ENCODE results near the gene SLC35F1. TPM values are rescaled to one million over a fixed set of nuclear protein-coding genes. Genes with fewer than 3 reads are reported as not detected.

Gene SLC35F1
- total and polyA plus RNA-seq, 2 experiments from 2014 or later = 0.04 to 0.43 TPM

GRCh38 chr6:118318648-118319047 lies 411.6 kb downstream of the SLC35F1 start:
- no peak overlapping the region for H3K27ac ChIP-seq
- no peak for TF ChIP-seq CTCF (IDR thresholded peaks at IDR 0.05; ENCODE audit: poor library complexity)
- TF ChIP-seq EZH2 (IDR thresholded peaks at IDR 0.05; ENCODE audit: borderline replicate concordance) = no peak
- no peak for TF ChIP-seq EZH2phosphoT487 (IDR thresholded peaks at IDR 0.05; ENCODE audit: low read depth, severe bottlenecking, unreplicated experiment)
- WGBS (ENCODE audit: low lambda C conversion rate, missing lambda C conversion rate) = 62% methylated on average over 3 of the region's 3 CpGs
- H3K79me2 ChIP-seq = no peaks in the 10 kb centered on the region
- no peak overlapping the region for H3K4me3 ChIP-seq
- H2AFZ ChIP-seq = no peak overlapping the region
- no peaks in the 10 kb centered on the region for H3K4me1 ChIP-seq (ENCODE audit: insufficient read depth)
- no peaks in the 10 kb centered on the region for H3K36me3 ChIP-seq (replicated peaks; ENCODE audit: insufficient read depth, low read depth)
- DNase-seq (ENCODE audit: low spot score) = no peak
- H4K20me1 ChIP-seq (ENCODE audit: insufficient read depth, poor library complexity, severe bottlenecking) = no peaks in the 10 kb centered on the region
- no peaks in the 10 kb centered on the region for H3K27me3 ChIP-seq
- H3K4me2 ChIP-seq = no peak overlapping the region
- H3K9me3 ChIP-seq (ENCODE audit: low read depth) = no peaks in the 10 kb centered on the region
- H3K9me2 ChIP-seq (replicated peaks; ENCODE audit: insufficient read depth) = no peaks in the 10 kb centered on the region

- no peaks in the 10 kb centered on the region for H3K27me3 ChIP-seq
- no peak overlapping the region for H3K4me2 ChIP-seq
- no peak overlapping the region for H3K4me3 ChIP-seq
- TF ChIP-seq EZH2phosphoT487 (IDR thresholded peaks at IDR 0.05; ENCODE audit: low read depth, severe bottlenecking, unreplicated experiment) (no peak), CTCF (IDR thresholded peaks at IDR 0.05; ENCODE audit: poor library complexity) (no peak), EZH2 (IDR thresholded peaks at IDR 0.05; ENCODE audit: borderline replicate concordance) (no peak)
- no peaks in the 10 kb centered on the region for H4K20me1 ChIP-seq (ENCODE audit: insufficient read depth, poor library complexity, severe bottlenecking)
- H3K9me3 ChIP-seq (ENCODE audit: low read depth) = no peaks in the 10 kb centered on the region
- no peaks in the 10 kb centered on the region for H3K79me2 ChIP-seq
- H3K4me1 ChIP-seq (ENCODE audit: insufficient read depth) = no peaks in the 10 kb centered on the region
- H3K36me3 ChIP-seq (replicated peaks; ENCODE audit: insufficient read depth, low read depth) = no peaks in the 10 kb centered on the region
- 85% methylated on average over 3 of the region's 3 CpGs for WGBS (ENCODE audit: low lambda C conversion rate, missing lambda C conversion rate)
- DNase-seq (ENCODE audit: low spot score) = no peak
- H2AFZ ChIP-seq = no peak overlapping the region
- no peak overlapping the region for H3K27ac ChIP-seq
- no peaks in the 10 kb centered on the region for H3K9me2 ChIP-seq (replicated peaks; ENCODE audit: insufficient read depth)
Measured at GRCh38 chr6:118319416-118319815, 412.4 kb downstream of the SLC35F1 start.

DNA sequence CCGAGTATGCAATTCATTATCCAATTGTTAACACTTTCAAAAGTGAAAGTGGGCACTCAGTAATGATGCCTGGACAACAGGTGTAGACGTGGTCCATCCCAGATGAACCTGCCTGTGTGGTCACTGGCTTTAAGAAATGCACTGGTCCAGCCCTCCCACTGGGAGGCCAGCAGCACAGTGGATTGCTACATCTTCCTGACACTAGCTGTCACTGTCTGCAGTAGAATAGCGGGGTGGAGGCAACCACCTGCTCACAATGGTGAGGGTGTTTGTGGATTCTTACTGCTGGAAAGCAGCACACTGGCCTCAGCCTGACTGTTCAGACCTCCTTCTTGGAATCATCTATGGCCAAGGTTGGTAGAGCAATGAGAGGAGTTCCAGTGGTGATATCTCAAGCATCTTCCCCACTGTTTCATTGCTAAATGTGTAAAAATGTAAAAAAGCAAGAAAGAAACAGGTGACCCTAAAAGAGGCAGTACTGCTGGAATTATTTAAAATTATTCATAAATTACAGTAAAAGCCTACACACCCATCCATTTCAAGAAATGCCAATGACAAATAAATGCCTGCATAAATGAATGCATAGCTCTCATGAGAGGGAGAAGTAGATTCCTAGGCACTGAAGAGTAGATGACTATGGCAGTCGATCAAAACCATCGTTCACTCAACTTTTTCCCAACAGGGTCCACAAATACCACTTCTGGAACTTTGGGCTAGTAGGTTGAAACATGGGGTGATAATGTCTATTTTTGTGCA lies 413.0 kb downstream of the SLC35F1 start:
- Histone ChIP-seq H3K9me3 (ENCODE audit: low read depth) (no peaks in the 10 kb centered on the region), H3K4me3 (no peak overlapping the region), H3K27ac (no peak overlapping the region), H3K36me3 (replicated peaks; ENCODE audit: insufficient read depth, low read depth) (no peaks in the 10 kb centered on the region), H3K4me2 (no peak overlapping the region), H4K20me1 (ENCODE audit: insufficient read depth, poor library complexity, severe bottlenecking) (no peaks in the 10 kb centered on the region), H3K79me2 (no peaks in the 10 kb centered on the region), H2AFZ (no peak overlapping the region), H3K27me3 (no peaks in the 10 kb centered on the region), H3K9me2 (replicated peaks; ENCODE audit: insufficient read depth) (no peaks in the 10 kb centered on the region), H3K4me1 (ENCODE audit: insufficient read depth) (no peaks in the 10 kb centered on the region)
- TF ChIP-seq CTCF (IDR thresholded peaks at IDR 0.05; ENCODE audit: poor library complexity) (no peak), EZH2 (IDR thresholded peaks at IDR 0.05; ENCODE audit: borderline replicate concordance) (no peak), EZH2phosphoT487 (IDR thresholded peaks at IDR 0.05; ENCODE audit: low read depth, severe bottlenecking, unreplicated experiment) (no peak)
- 89% methylated on average over 5 of the region's 5 CpGs for WGBS (ENCODE audit: low lambda C conversion rate, missing lambda C conversion rate)
- no peak for DNase-seq (ENCODE audit: low spot score)

All from hepatocyte (in vitro differentiated cells).